NCI-H82 treated with DMSO at 0.1 percent for 48 hours (cell line): ENCODE measurements around the gene GOSR1.
A peak's percentile ranks its signal among the peaks of the same experiment; 100 is the strongest.
"Not testable (repeated sequence)": the region's sequence is repeated elsewhere in the genome, so short reads cannot be mapped to it uniquely, and the experiment has no call there.

Source experiments
- DNase-seq: peaks from one replicate; lab custom pipeline; 2025; ENCODE audit not compliant: unreplicated experiment; lab: John Stamatoyannopoulos, UW

The GOSR1 gene

GRCh38 chr17:30560117-30561026, 83.2 kb downstream of the GOSR1 start:
- not testable (repeated sequence) for DNase-seq

- DNase-seq, result not testable (repeated sequence)
Measured at GRCh38 chr17:30561766-30562165, 84.6 kb downstream of the GOSR1 start.

GRCh38 chr17:30563131-30563904, 86.1 kb downstream of the GOSR1 start:
- not testable (repeated sequence) for DNase-seq

GRCh38 chr17:30563905-30564390, 86.7 kb downstream of the GOSR1 start:
- DNase-seq, result peak; percentile 76

- DNase-seq, result not testable (repeated sequence)
Measured at GRCh38 chr17:30564422-30565072, 87.3 kb downstream of the GOSR1 start.

- DNase-seq, result no peak
Measured at GRCh38 chr17:30565073-30565935, 88.1 kb downstream of the GOSR1 start.

GRCh38 chr17:30566104-30566503, 88.9 kb downstream of the GOSR1 start:
- not testable (repeated sequence) for DNase-seq

GRCh38 chr17:30566516-30567225, 89.5 kb downstream of the GOSR1 start:
- DNase-seq, result not testable (repeated sequence)

- no peak for DNase-seq
Measured at GRCh38 chr17:30567231-30568116, 90.3 kb downstream of the GOSR1 start.

GRCh38 chr17:30568117-30568430, 90.9 kb downstream of the GOSR1 start:
- DNase-seq, result no peak

- not testable (repeated sequence) for DNase-seq
Measured at GRCh38 chr17:30569531-30570175, 92.4 kb downstream of the GOSR1 start.

- DNase-seq, result no peak
Measured at GRCh38 chr17:30570191-30570590, 93.0 kb downstream of the GOSR1 start.

- no peak for DNase-seq
Measured at GRCh38 chr17:30570596-30571265, 93.5 kb downstream of the GOSR1 start.

GRCh38 chr17:30571404-30571803, 94.2 kb downstream of the GOSR1 start:
- DNase-seq, result not testable (repeated sequence)

- DNase-seq, result no peak
Measured at GRCh38 chr17:30571921-30572320, 94.7 kb downstream of the GOSR1 start.

GRCh38 chr17:30572651-30573554, 95.7 kb downstream of the GOSR1 start:
- DNase-seq, result not testable (repeated sequence)
